PC-3 (cell line): ENCODE measurements around the gene CCDC91. TPM values are rescaled to one million over a fixed set of nuclear protein-coding genes. Genes with fewer than 3 reads are reported as not detected.
A peak's percentile ranks its signal among the peaks of the same experiment; 100 is the strongest.
"Not testable (repeated sequence)": the region's sequence is repeated elsewhere in the genome, so short reads cannot be mapped to it uniquely, and the experiment has no call there.

Experiments used
- ATAC-seq: fragments of 200-7000 bp; cut with Tn5 transposase; 2 replicates; pipeline ENCODE4 v1.9.1; 2020; ENCODE audit warnings: mild to moderate bottlenecking, moderate library complexity
- BruUV-seq: library from RNA; stranded (reverse); fragments of 400-500 nt; replicated peaks from 2 replicates; lab custom pipeline; 2021; lab: Mats Ljungman, UMichigan
- CTCF ChIA-PET: fragments of 300-600 bp; sonication (Branson Sonifier 250); formaldehyde crosslinking; loops from one replicate; lab custom pipeline; 2022; ENCODE audit warnings: antibody characterized with exemption; lab: Charles Lee
- POLR2A ChIA-PET: fragments of 300-600 bp; sonication (Branson Sonifier 250); formaldehyde crosslinking; loops from one replicate; lab custom pipeline; 2022; ENCODE audit warnings: antibody characterized with exemption; ENCODE audit not compliant: unreplicated experiment; lab: Charles Lee
- DNase-seq: peaks from one replicate; pipeline ENCODE4 v3.0.0-alpha.2; 2015
- H2AFZ ChIP-seq: fragments of 300-600 bp; sonication (generic); 2 replicates; pipeline ENCODE4 v1.6.0; 2016; ENCODE audit warnings: antibody characterized with exemption, low read length
- H3F3A ChIP-seq: fragments of 300-600 bp; sonication (generic); one replicate; pipeline ENCODE4 v1.6.0; 2017; ENCODE audit warnings: antibody characterized with exemption, low read length, control low read depth, mild to moderate bottlenecking; ENCODE audit not compliant: unreplicated experiment
- H3K27ac ChIP-seq: fragments of 300-600 bp; sonication (generic); 2 replicates; pipeline ENCODE4 v1.5.1; 2016; ENCODE audit warnings: mild to moderate bottlenecking, low read length
- H3K27me3 ChIP-seq: fragments of 300-600 bp; sonication (generic); 2 replicates; pipeline ENCODE4 v1.6.1; 2016; ENCODE audit warnings: low read length, mixed read lengths
- H3K36me3 ChIP-seq: fragments of 300-600 bp; sonication (generic); 2 replicates; pipeline ENCODE4 v1.6.1; 2016; ENCODE audit warnings: low read depth, mixed run types, low read length, mixed read lengths
- H3K4me1 ChIP-seq: fragments of 300-600 bp; sonication (generic); 2 replicates; pipeline ENCODE4 v1.5.1; 2016; ENCODE audit warnings: low read length; ENCODE audit not compliant: insufficient read depth
- H3K4me2 ChIP-seq: fragments of 300-600 bp; sonication (generic); 2 replicates; pipeline ENCODE4 v1.6.0; 2016; ENCODE audit warnings: low read length
- H3K4me3 ChIP-seq: fragments of 300-600 bp; sonication (generic); 2 replicates; pipeline ENCODE4 v1.5.1; 2016; ENCODE audit warnings: mild to moderate bottlenecking, low read length, mixed read lengths
- H3K79me2 ChIP-seq: fragments of 300-600 bp; sonication (generic); 2 replicates; pipeline ENCODE4 v1.6.1; 2017; ENCODE audit warnings: low read length, mixed read lengths
- H3K9ac ChIP-seq: fragments of 300-600 bp; sonication (generic); 2 replicates; pipeline ENCODE4 v1.6.0; 2016; ENCODE audit warnings: mild to moderate bottlenecking, low read length
- H3K9me2 ChIP-seq: fragments of 300-600 bp; sonication (generic); replicated peaks from 2 replicates; pipeline ENCODE4 v1.6.1; 2016; ENCODE audit warnings: mixed run types, low read length, mixed read lengths
- H3K9me3 ChIP-seq: fragments of 300-600 bp; sonication (generic); 2 replicates; pipeline ENCODE4 v1.6.1; 2016; ENCODE audit warnings: low read length, mixed read lengths
- H4K20me1 ChIP-seq: fragments of 300-600 bp; sonication (generic); 2 replicates; pipeline ENCODE4 v1.6.1; 2016; ENCODE audit warnings: low read length, mixed read lengths
- CTCF ChIP-seq: fragments of 300-600 bp; sonication (generic); conservative IDR thresholded peaks from 2 replicates; pipeline ENCODE4 v1.5.1; 2017; ENCODE audit warnings: antibody characterized with exemption, low read depth, mild to moderate bottlenecking, low read length
- EZH2 ChIP-seq: fragments of 300-600 bp; sonication (generic); IDR thresholded peaks from one replicate; pipeline ENCODE4 v1.6.1; 2017; ENCODE audit warnings: antibody characterized with exemption, mild to moderate bottlenecking, low read length; ENCODE audit not compliant: unreplicated experiment
- EZH2phosphoT487 ChIP-seq: fragments of 300-600 bp; sonication (generic); IDR thresholded peaks from 2 replicates; pipeline ENCODE4 v1.6.1; 2018; ENCODE audit warnings: mild to moderate bottlenecking, antibody characterized with exemption, low read length, borderline replicate concordance
- intact Hi-C: fragments of 100-400 bp; cut with micrococcal nuclease; formaldehyde crosslinking; loops from 2 replicates; pipeline ENCODE4 v1.9.0; 2023
- total RNA-seq: library from RNA; depleted of rRNA; stranded (reverse); fragments of >200 nt; gene quantifications from 2 replicates; pipeline ENCODE4 v1.2.3, GENCODE V29; 2014

Gene CCDC91
- total RNA-seq, 1 experiment from 2014 or later = 15.7 TPM

- no peak overlapping the region for H2AFZ ChIP-seq
- ChIA-PET POLR2A (no interaction called here), CTCF (no interaction called here)
- no peak overlapping the region for H3K9ac ChIP-seq
- intact Hi-C loops = loop anchor here (5.0 kb wide), 1 partner anchor 115 kb away; no protein-coding TSS in a partner anchor
- H3K36me3 ChIP-seq = no peaks in the 10 kb centered on the region
- ATAC-seq = no peak
- no peak overlapping the region for H3K27ac ChIP-seq
- H3K79me2 ChIP-seq = no peaks in the 10 kb centered on the region
- TF ChIP-seq CTCF (no peak), EZH2 (no peak), EZH2phosphoT487 (no peak)
- H3K4me2 ChIP-seq = no peak overlapping the region
- no peaks in the 10 kb centered on the region for H3F3A ChIP-seq
- H3K9me2 ChIP-seq = no peaks in the 10 kb centered on the region
- H4K20me1 ChIP-seq = no peaks in the 10 kb centered on the region
- H3K4me1 ChIP-seq = peaks cover 10% of the 10 kb centered on the region
- BruUV-seq = no TSS peak
- no peak overlapping the region for H3K4me3 ChIP-seq
- DNase-seq = no peak
- no peaks in the 10 kb centered on the region for H3K9me3 ChIP-seq
- no peaks in the 10 kb centered on the region for H3K27me3 ChIP-seq
These were observed 137.5 kb downstream of the CCDC91 start for GRCh38 chr12:28327722-28328121.

GRCh38 chr12:28328967-28329366 lies 138.7 kb downstream of the CCDC91 start:
- DNase-seq (peak; percentile 65), ATAC-seq (peak; percentile 93)
- CTCF ChIA-PET = no interaction called here
- Histone ChIP-seq H3K27me3 (no peaks in the 10 kb centered on the region), H2AFZ (no peak overlapping the region), H3K9me2 (no peaks in the 10 kb centered on the region), H3K79me2 (no peaks in the 10 kb centered on the region), H3K4me3 (no peak overlapping the region), H4K20me1 (no peaks in the 10 kb centered on the region), H3K9ac (no peak overlapping the region), H3K4me2 (peak overlapping the region; percentile 20; the same call in 1 of the 2 replicates), H3K9me3 (no peaks in the 10 kb centered on the region), H3K4me1 (peaks cover 10% of the 10 kb centered on the region), H3K27ac (peak overlapping the region; percentile 22), H3F3A (no peaks in the 10 kb centered on the region), H3K36me3 (no peaks in the 10 kb centered on the region)
- TF ChIP-seq EZH2phosphoT487 = no peak
- no peak for TF ChIP-seq EZH2
- no peak for TF ChIP-seq CTCF
- intact Hi-C loops = loop anchor here (5.0 kb wide), 1 partner anchor 113 kb away; no protein-coding TSS in a partner anchor
- POLR2A ChIA-PET = interaction anchor here (0.6 kb wide), 1 partner anchor 375 kb away, joined by 4 read pairs; no protein-coding TSS in a partner anchor
- BruUV-seq = no TSS peak

- H3K9ac ChIP-seq, ATAC-seq, H3K27me3 ChIP-seq, H3K79me2 ChIP-seq, H2AFZ ChIP-seq, H3F3A ChIP-seq, DNase-seq, H3K4me3 ChIP-seq, H3K9me3 ChIP-seq, H3K9me2 ChIP-seq, CTCF ChIA-PET, H3K4me2 ChIP-seq, H3K36me3 ChIP-seq, H3K4me1 ChIP-seq, H4K20me1 ChIP-seq, BruUV-seq, H3K27ac ChIP-seq, POLR2A ChIA-PET: not testable (repeated sequence)
- intact Hi-C loops = loop anchor here (5.0 kb wide), 1 partner anchor 113 kb away; no protein-coding TSS in a partner anchor
These were observed 139.5 kb downstream of the CCDC91 start for GRCh38 chr12:28329727-28330126.

DNA sequence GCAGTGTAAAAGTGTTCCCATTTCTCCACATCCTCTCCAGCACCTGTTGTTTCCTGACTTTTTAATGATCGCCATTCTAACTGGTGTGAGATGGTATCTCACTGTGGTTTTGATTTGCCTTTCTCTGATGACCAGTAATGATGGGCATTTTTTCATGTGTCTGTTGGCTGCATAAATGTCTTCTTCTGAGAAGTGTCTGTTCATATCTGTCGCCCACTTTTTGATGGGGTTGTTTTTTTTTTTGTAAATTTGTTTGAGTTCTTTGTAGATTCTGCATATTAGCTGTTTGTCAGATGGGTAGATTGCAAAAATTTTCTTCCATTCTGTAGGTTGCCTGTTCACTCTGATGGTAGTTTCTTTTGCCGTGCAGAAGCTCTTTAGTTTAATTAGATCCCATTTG lies 140.0 kb downstream of the CCDC91 start:
- H3K4me2 ChIP-seq, H3K9me3 ChIP-seq, H3F3A ChIP-seq, H3K79me2 ChIP-seq, BruUV-seq, H3K36me3 ChIP-seq, H3K27me3 ChIP-seq, H3K4me1 ChIP-seq, DNase-seq, ATAC-seq, H3K27ac ChIP-seq, H4K20me1 ChIP-seq, intact Hi-C loops, H2AFZ ChIP-seq, H3K9me2 ChIP-seq, H3K4me3 ChIP-seq, CTCF ChIA-PET, H3K9ac ChIP-seq: not testable (repeated sequence)
- POLR2A ChIA-PET = interaction anchor here (0.5 kb wide), 1 partner anchor 119 kb away, joined by 3 read pairs; no protein-coding TSS in a partner anchor
